Omental fat pad (tissue), 4 donors: Measurements from ENCODE around the gene MPDZ. TPM values are rescaled to one million over a fixed set of nuclear protein-coding genes. Genes with fewer than 3 reads are reported as not detected.
A peak's percentile ranks its signal among the peaks of the same experiment; 100 is the strongest.

Source experiments
- ATAC-seq: fragments of 150-250 bp; one replicate; pipeline ENCODE4 v1.9.1; 2016; ENCODE audit warnings: mild to moderate bottlenecking, moderate library complexity; ENCODE audit not compliant: low FRiP score
- DNase-seq: peaks from one replicate; pipeline ENCODE4 v3.0.0-alpha.2; 2019; ENCODE audit warnings: low spot score
- total RNA-seq, 4 donors: library from RNA; depleted of rRNA; stranded (reverse); fragments of >200 nt; gene quantifications; one replicate each; pipeline ENCODE4 v1.1.0, GENCODE V29; 2016
- TF ChIP-seq, protein P1 (sequence below), 3 donors: fragments of 450-650 bp; IDR thresholded peaks; one replicate each; pipeline ENCODE4 v1.5.1; 2016 to 2017; ENCODE audit warnings: antibody characterized with exemption in 3 of 3, mild to moderate bottlenecking in 3 of 3, moderate library complexity in 2 of 3

Gene MPDZ
- total RNA-seq, 4 donors from 2014 or later = 41.6 to 90.6 (median 77.3) TPM

DNA sequence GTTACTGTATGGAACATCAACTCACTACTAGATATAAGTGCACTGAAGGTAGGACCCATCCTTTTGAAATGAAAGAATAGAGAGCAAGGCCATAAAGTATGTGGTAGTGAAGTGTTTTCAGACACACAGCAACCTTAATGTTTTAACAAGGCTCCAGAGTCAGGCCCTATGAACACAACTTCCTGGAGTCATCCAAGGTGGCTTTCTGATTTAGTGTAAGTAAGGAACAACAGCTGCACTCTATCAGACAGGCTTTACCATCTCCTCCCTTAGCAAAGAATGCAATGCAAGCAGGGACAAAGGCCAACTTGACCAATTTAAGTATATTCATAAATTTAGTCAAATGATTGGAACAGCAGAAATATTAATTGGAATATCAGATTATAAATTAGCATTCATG, 90.1 kb downstream of the MPDZ start:
- ATAC-seq (no peak), DNase-seq (no peak)
- TF ChIP-seq, protein P1, sequence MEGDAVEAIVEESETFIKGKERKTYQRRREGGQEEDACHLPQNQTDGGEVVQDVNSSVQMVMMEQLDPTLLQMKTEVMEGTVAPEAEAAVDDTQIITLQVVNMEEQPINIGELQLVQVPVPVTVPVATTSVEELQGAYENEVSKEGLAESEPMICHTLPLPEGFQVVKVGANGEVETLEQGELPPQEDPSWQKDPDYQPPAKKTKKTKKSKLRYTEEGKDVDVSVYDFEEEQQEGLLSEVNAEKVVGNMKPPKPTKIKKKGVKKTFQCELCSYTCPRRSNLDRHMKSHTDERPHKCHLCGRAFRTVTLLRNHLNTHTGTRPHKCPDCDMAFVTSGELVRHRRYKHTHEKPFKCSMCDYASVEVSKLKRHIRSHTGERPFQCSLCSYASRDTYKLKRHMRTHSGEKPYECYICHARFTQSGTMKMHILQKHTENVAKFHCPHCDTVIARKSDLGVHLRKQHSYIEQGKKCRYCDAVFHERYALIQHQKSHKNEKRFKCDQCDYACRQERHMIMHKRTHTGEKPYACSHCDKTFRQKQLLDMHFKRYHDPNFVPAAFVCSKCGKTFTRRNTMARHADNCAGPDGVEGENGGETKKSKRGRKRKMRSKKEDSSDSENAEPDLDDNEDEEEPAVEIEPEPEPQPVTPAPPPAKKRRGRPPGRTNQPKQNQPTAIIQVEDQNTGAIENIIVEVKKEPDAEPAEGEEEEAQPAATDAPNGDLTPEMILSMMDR (IDR thresholded peaks at IDR 0.05) = no peak

DNA sequence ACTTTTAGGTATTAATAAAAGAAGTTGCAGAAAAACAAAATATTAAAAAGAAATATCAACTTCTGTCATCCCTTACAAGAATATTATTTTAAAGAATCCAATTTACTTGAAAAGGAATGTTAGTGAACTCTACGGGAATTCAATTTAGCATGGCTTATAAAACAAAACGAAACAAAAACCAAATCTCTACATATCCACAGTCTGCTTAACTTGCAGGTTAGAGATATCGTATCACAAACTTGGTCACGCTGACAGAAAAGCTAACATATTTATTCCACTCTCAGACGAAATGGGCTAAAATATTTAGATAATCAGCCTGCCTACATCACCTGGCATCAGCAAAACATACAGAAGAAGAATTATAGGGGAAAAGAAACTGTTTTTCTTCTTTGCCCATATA, 92.7 kb downstream of the MPDZ start:
- ATAC-seq = no peak
- TF ChIP-seq, protein P1 (IDR thresholded peaks at IDR 0.05) = no peak
- DNase-seq = no peak

DNA sequence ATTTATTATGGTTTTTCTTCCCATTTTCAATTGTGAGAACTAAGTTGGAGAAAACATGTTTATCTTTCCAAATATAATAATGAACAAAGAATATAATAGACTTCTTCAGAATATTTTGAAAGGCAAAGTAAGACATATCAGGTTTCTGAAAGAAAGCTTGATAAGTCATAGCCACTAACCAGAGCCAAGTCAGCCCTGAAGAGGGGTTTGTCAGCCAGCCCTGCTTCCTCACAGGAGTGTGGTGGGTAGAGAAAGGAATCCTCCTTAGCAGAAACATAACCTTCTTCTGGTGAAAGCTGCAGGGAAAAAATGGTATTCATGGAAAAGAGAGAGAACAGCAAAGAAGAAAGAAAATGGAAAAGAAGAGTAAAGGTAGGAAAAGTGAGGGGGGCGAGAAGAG, 93.4 kb downstream of the MPDZ start:
- TF ChIP-seq, protein P1 (IDR thresholded peaks at IDR 0.05) = no peak
- ATAC-seq (no peak), DNase-seq (no peak)

DNA sequence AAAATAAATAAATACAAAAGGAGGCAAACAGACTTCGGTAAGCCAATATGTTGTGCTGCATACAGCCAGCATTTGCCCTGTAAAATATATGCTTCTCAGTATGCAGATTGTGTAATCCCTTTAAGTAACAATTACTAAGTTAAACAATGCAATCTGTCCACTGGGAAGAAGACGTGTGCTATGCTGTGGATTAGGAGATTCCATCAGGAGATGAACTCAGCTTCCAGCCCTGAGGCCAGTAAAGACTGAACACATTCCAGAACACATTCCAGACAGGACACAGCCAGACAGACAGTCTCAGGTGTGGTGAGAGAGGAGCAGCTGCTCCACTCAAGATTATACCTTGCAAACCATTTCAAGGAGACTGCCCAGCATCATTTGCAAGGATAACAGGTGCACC, 97.8 kb downstream of the MPDZ start:
- peak; percentile 44 for ATAC-seq
- no peak for DNase-seq
- TF ChIP-seq, protein P1 (IDR thresholded peaks at IDR 0.05) = no peak

DNA sequence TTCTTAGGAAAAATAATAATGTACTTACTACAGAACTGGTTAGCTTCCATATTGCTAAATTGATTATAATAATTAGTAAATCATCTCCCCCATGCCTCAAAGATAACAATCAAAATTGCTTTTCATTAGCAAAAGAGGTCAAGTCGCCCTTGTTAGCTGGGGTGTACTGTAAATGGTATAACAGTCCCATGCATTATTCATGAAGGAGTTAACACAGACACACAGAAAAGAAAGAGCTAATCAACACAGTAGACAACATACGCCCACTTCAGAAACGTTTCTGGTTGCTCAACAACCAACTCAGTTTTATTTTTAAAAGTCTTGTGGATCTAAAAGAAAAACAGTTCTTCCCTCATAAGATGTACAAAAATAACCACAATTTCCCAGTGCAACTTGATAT, 100.2 kb downstream of the MPDZ start:
- TF ChIP-seq, protein P1 (IDR thresholded peaks at IDR 0.05) = no peak
- ATAC-seq = no peak

DNA sequence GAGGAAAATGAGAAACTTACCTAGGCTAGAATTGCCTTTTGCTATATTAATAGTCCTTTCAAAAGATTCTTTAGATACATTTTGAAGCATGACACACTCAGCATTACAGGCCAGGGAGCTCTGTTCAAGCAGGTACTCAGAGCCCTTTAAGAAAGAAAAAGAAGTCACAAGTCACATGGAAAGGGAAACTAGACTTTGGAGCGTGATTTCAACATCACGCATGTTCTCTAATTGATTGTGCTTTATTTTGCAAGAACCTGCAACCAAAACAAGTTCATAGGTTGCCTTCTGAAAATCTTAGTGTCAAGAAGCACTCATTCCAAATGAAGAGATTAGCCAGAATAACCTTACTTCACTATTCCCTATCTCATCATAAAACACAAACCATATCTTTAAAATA, 103.8 kb downstream of the MPDZ start:
- ATAC-seq (no peak), DNase-seq (no peak)
- TF ChIP-seq, protein P1 (IDR thresholded peaks at IDR 0.05) = no peak

More for the DNA sequence above, 100.2 kb downstream of the MPDZ start:
- DNase-seq = no peak

DNA sequence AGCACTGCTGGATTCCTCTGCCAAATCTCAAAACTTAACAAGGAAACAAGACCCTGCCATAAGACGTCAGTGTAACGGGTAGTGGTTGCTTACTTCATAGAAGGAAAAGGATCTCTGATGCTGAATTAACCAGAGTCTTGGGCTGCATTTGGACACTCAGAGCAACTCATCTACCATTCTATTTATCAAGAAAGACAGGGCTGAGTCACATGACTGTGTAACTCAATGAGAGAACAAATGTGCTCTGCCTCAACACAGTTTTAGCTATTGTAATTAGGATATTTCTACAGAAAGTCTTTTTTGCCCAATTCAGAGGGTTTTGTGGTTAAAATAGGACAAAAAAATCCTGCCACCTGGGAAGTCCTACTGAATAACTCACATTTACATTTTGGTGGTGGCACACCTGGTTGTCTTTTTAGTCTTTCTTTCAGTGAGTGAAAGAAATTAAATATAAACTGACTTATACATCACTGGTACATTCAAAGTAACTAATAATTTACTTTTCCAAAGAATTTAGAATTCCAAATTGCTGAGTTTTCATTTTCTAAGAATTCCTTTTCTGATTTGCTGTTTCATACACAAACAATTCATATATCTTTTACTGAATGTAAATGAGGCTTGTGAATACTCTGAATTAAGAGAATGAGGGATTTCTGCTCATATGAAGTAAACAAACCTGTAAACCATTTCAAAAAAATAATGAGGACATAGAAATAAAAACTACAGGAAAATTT, 104.4 kb downstream of the MPDZ start:
- ATAC-seq (no peak), DNase-seq (no peak)
- TF ChIP-seq, protein P1 (IDR thresholded peaks at IDR 0.05) = no peak
